ENCODE measurements around the gene C3orf20.

C3orf20 gene

DNA sequence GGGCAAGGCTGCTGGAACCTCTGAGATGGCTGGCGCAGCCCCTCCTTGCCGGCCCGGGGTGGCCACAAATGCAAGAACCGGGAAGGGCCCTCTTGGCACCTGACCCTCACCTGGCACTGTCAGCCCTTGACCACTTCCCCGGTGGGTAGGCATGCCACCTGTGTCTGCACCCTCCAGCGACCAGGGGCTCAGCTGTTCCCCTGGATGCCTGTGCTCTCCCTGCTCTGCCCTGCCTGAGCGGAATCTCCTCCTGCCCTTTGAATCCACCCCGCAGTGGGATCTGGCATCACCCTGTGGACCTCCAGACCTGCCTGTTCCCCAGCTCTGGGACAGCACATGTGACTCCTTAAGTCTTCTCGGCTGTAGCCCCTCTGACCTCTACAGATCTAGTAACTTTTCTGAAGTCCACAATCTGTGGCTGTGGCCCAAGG, 117.8 kb downstream of the C3orf20 start:
- Histone ChIP-seq H4K8ac (ENCODE audit: low read depth, low read length) (no peak overlapping the region), H4K91ac (ENCODE audit: low read depth, low read length) (peak overlapping the region; percentile 20), H3K9me3 (ENCODE audit: insufficient read depth, low read depth, low read length) (peaks cover 2% of the 10 kb centered on the region), H3K79me1 (ENCODE audit: low read length) (no peaks in the 10 kb centered on the region), H2AFZ (ENCODE audit: insufficient read depth, low read length, poor library complexity) (no peak overlapping the region), H3K4ac (ENCODE audit: low read depth, low read length) (no peak overlapping the region), H4K12ac (ENCODE audit: low read depth, low read length) (no peak overlapping the region), H3K36me3 (ENCODE audit: control insufficient read depth in 1 of 2, insufficient read depth in 2 of 2, low read length in 2 of 2) (no peaks in the 10 kb centered on the region), H3K27ac (ENCODE audit: low read depth, low read length) (peak overlapping the region; percentile 42), H3K18ac (ENCODE audit: low read length) (no peak overlapping the region), H3K27me3 (ENCODE audit: insufficient read depth, low read length) (no peaks in the 10 kb centered on the region), H3K9ac (ENCODE audit: low read length) (no peak overlapping the region), H3K79me2 (ENCODE audit: control insufficient read depth, insufficient read depth, low read length, poor library complexity) (no peaks in the 10 kb centered on the region), H3K4me3 (ENCODE audit: low read depth, low read length) (no peak overlapping the region), H3K4me1 (ENCODE audit: control insufficient read depth in 1 of 2, insufficient read depth in 2 of 2, low read length in 2 of 2) (peaks cover 5 to 10% of the 10 kb centered on the region in 2 experiments), H2BK12ac (ENCODE audit: low read length) (peak overlapping the region; percentile 29), H3K4me2 (ENCODE audit: low read length) (no peak overlapping the region), H3K23ac (ENCODE audit: low read length) (no peak overlapping the region), H2BK120ac (ENCODE audit: insufficient read depth, low read length, poor library complexity) (no peak overlapping the region), H2AK5ac (ENCODE audit: low read length) (no peak overlapping the region), H3K14ac (ENCODE audit: low read length) (no peak overlapping the region), H2BK5ac (ENCODE audit: low read depth, low read length, poor library complexity) (no peak overlapping the region)
- no CpG with 5 or more reads among the region's 9 CpGs for WGBS (ENCODE audit: extremely low coverage, insufficient coverage, insufficient read length)
- DNase-seq: no peak

DNA sequence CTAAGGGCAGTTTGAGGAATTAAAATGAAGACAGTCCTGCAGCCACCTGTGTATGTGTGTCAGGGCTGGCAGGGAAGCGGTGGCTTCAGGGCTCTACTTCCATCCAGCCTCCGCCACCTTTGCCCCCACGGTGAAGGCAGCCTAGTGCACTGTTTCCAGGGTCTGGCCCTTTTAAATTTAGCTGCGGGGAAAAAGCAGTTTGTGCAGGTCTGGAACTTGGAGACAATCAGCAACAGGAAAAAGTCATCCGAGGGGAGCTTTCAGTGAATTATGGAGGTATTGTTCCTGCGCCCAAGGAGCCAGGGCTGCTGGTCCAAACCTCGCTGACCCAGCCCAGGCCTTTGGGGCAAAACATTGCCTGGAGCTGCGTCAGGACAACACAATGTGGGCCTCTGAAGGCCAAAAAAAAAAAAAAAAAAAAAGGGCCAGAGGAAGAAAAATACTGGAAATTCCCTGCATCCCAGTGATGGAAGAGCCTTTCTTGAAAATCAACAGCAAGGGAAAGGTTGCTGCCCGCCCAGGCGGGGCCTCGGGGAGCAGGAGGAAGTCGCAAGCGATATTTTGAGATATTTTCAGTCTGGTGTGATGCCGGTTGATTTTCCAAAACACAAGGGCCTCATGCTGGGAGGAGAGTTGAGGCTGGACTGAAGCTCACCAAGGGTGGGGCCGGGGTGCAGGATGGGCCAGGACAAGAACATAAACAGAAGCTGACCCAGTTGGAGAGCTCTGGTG, 118.4 kb downstream of the C3orf20 start:
- H3K27ac ChIP-seq (ENCODE audit: low read depth, low read length): peak overlapping the region; percentile 57
- H4K91ac ChIP-seq (ENCODE audit: low read depth, low read length): peak overlapping the region; percentile 66

DNA sequence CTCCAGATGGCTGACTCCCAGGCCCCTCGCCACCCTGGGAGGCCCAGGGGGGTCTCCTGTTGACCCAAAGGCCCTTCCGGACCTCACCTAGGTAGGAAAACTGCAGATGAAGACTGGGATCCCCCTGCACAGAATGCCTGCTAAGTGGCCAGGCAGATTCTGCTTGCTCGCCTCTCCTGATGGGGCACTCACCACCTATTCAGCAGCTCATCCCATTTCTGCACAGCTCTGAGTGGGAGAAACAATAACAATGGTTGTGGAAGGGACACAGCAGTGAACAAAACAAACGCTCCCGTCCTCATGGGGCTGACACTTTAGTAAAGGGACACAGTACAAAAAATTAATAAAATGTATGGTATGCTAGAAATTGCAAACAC, 118.9 kb downstream of the C3orf20 start:
- H3K79me1 ChIP-seq (ENCODE audit: low read length): no peaks in the 10 kb centered on the region
- no CpG with 5 or more reads among the region's 5 CpGs for WGBS (ENCODE audit: extremely low coverage, insufficient coverage, insufficient read length)
- no peak for DNase-seq
- H2AFZ ChIP-seq (ENCODE audit: insufficient read depth, low read length, poor library complexity): no peak overlapping the region
- H3K4me3 ChIP-seq (ENCODE audit: low read depth, low read length): no peak overlapping the region
- no peak overlapping the region for H2AK5ac ChIP-seq (ENCODE audit: low read length)
- H3K4ac ChIP-seq (ENCODE audit: low read depth, low read length): no peak overlapping the region
- H3K23ac ChIP-seq (ENCODE audit: low read length): no peak overlapping the region
- H3K4me1 ChIP-seq (ENCODE audit: control insufficient read depth in 1 of 2, insufficient read depth in 2 of 2, low read length in 2 of 2): peaks cover 5 to 10% of the 10 kb centered on the region in 2 experiments
- peak overlapping the region; percentile 66 for H4K91ac ChIP-seq (ENCODE audit: low read depth, low read length)
- no peaks in the 10 kb centered on the region for H3K79me2 ChIP-seq (ENCODE audit: control insufficient read depth, insufficient read depth, low read length, poor library complexity)
- H4K8ac ChIP-seq (ENCODE audit: low read depth, low read length): peak overlapping the region; percentile 36
- peak overlapping the region; percentile 7 for H3K14ac ChIP-seq (ENCODE audit: low read length)
- H2BK5ac ChIP-seq (ENCODE audit: low read depth, low read length, poor library complexity): peak overlapping the region; percentile 6
- no peaks in the 10 kb centered on the region for H3K27me3 ChIP-seq (ENCODE audit: insufficient read depth, low read length)
- H2BK12ac ChIP-seq (ENCODE audit: low read length): peak overlapping the region; percentile 56
- no peaks in the 10 kb centered on the region for H3K36me3 ChIP-seq (ENCODE audit: control insufficient read depth in 1 of 2, insufficient read depth in 2 of 2, low read length in 2 of 2)
- no peak overlapping the region for H3K4me2 ChIP-seq (ENCODE audit: low read length)
- H3K18ac ChIP-seq (ENCODE audit: low read length): no peak overlapping the region
- H3K27ac ChIP-seq (ENCODE audit: low read depth, low read length): peak overlapping the region; percentile 57
- peaks cover 4% of the 10 kb centered on the region for H3K9me3 ChIP-seq (ENCODE audit: insufficient read depth, low read depth, low read length)
- H4K12ac ChIP-seq (ENCODE audit: low read depth, low read length): no peak overlapping the region
- H3K9ac ChIP-seq (ENCODE audit: low read length): no peak overlapping the region
- peak overlapping the region; percentile 34 for H2BK120ac ChIP-seq (ENCODE audit: insufficient read depth, low read length, poor library complexity)

More for the DNA sequence above, 118.4 kb downstream of the C3orf20 start:
- Histone ChIP-seq H3K23ac (ENCODE audit: low read length) (no peak overlapping the region), H3K36me3 (ENCODE audit: control insufficient read depth in 1 of 2, insufficient read depth in 2 of 2, low read length in 2 of 2) (no peaks in the 10 kb centered on the region), H2AK5ac (ENCODE audit: low read length) (no peak overlapping the region), H2BK12ac (ENCODE audit: low read length) (peak overlapping the region; percentile 56), H3K14ac (ENCODE audit: low read length) (peak overlapping the region; percentile 7), H3K4me1 (ENCODE audit: control insufficient read depth in 1 of 2, insufficient read depth in 2 of 2, low read length in 2 of 2) (peaks cover 5 to 10% of the 10 kb centered on the region in 2 experiments), H3K4ac (ENCODE audit: low read depth, low read length) (no peak overlapping the region), H4K8ac (ENCODE audit: low read depth, low read length) (peak overlapping the region; percentile 36), H4K12ac (ENCODE audit: low read depth, low read length) (no peak overlapping the region), H2BK120ac (ENCODE audit: insufficient read depth, low read length, poor library complexity) (peak overlapping the region; percentile 34), H3K9ac (ENCODE audit: low read length) (no peak overlapping the region), H3K79me1 (ENCODE audit: low read length) (no peaks in the 10 kb centered on the region), H3K4me2 (ENCODE audit: low read length) (no peak overlapping the region), H3K4me3 (ENCODE audit: low read depth, low read length) (no peak overlapping the region), H2AFZ (ENCODE audit: insufficient read depth, low read length, poor library complexity) (no peak overlapping the region), H3K27me3 (ENCODE audit: insufficient read depth, low read length) (no peaks in the 10 kb centered on the region), H3K18ac (ENCODE audit: low read length) (no peak overlapping the region), H3K9me3 (ENCODE audit: insufficient read depth, low read depth, low read length) (peaks cover 4% of the 10 kb centered on the region), H3K79me2 (ENCODE audit: control insufficient read depth, insufficient read depth, low read length, poor library complexity) (no peaks in the 10 kb centered on the region), H2BK5ac (ENCODE audit: low read depth, low read length, poor library complexity) (peak overlapping the region; percentile 6)
- WGBS (ENCODE audit: extremely low coverage, insufficient coverage, insufficient read length): no CpG with 5 or more reads among the region's 15 CpGs
- DNase-seq: peak; percentile 25 to 68

GRCh38 chr3:14794435-14794834, 119.5 kb downstream of the C3orf20 start:
- Histone ChIP-seq H3K14ac (ENCODE audit: low read length) (no peak overlapping the region), H2BK120ac (ENCODE audit: insufficient read depth, low read length, poor library complexity) (no peak overlapping the region), H3K9ac (ENCODE audit: low read length) (no peak overlapping the region), H3K27ac (ENCODE audit: low read depth, low read length) (no peak overlapping the region), H3K79me1 (ENCODE audit: low read length) (no peaks in the 10 kb centered on the region), H3K4me3 (ENCODE audit: low read depth, low read length) (no peak overlapping the region), H3K9me3 (ENCODE audit: insufficient read depth, low read depth, low read length) (peaks cover 4% of the 10 kb centered on the region), H4K91ac (ENCODE audit: low read depth, low read length) (no peak overlapping the region), H2AFZ (ENCODE audit: insufficient read depth, low read length, poor library complexity) (no peak overlapping the region), H2AK5ac (ENCODE audit: low read length) (no peak overlapping the region), H3K4ac (ENCODE audit: low read depth, low read length) (no peak overlapping the region), H3K27me3 (ENCODE audit: insufficient read depth, low read length) (no peaks in the 10 kb centered on the region), H3K36me3 (ENCODE audit: control insufficient read depth in 1 of 2, insufficient read depth in 2 of 2, low read length in 2 of 2) (no peaks in the 10 kb centered on the region), H3K4me1 (ENCODE audit: control insufficient read depth in 1 of 2, insufficient read depth in 2 of 2, low read length in 2 of 2) (peaks cover 5 to 10% of the 10 kb centered on the region in 2 experiments), H4K8ac (ENCODE audit: low read depth, low read length) (no peak overlapping the region), H3K18ac (ENCODE audit: low read length) (no peak overlapping the region), H2BK5ac (ENCODE audit: low read depth, low read length, poor library complexity) (no peak overlapping the region), H3K23ac (ENCODE audit: low read length) (no peak overlapping the region), H2BK12ac (ENCODE audit: low read length) (no peak overlapping the region), H3K4me2 (ENCODE audit: low read length) (no peak overlapping the region), H3K79me2 (ENCODE audit: control insufficient read depth, insufficient read depth, low read length, poor library complexity) (no peaks in the 10 kb centered on the region), H4K12ac (ENCODE audit: low read depth, low read length) (no peak overlapping the region)
- WGBS (ENCODE audit: extremely low coverage, insufficient coverage, insufficient read length): no CpG with 5 or more reads among the region's 2 CpGs
- DNase-seq: no peak
